Measurements from ENCODE around the gene DAAM1. TPM values are rescaled to one million over a fixed set of nuclear protein-coding genes. Genes with fewer than 3 reads are reported as not detected.

DAAM1 gene
- polyA plus RNA-seq, 1 of the 3 experiments (the other 2 are of a cell fraction) = 5.1 TPM

DNA sequence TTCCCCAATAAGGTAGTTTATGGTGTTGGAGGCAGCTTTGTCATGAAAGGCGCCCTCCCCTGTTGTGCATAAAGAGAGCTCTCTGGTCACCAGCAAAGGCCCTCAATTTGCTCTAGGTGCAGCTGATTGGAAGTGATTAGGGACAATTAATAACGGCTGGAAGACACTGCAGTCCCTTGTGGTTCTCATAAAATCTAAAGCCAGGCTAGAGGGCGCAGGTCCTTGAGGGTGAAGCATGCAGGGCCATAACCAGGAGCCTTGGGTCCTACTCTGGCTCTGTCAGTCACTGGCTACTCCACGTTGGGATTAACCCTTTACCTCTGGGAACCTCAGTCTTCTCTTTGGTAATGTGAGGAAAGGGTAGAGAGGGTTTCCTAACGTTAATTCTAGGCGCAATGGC, 1.9 kb downstream of the DAAM1 start:
- Histone ChIP-seq H2AFZ (ENCODE audit: low read depth) (peak overlapping the region; percentile 90), H3K9me3 (no peaks in the 10 kb centered on the region), H4K20me1 (ENCODE audit: insufficient read depth) (no peaks in the 10 kb centered on the region), H3K27ac (ENCODE audit: low read depth in 2 of 2, low read length in 1 of 2) (peak overlapping the region; percentile 71 to 92), H3K4me1 (ENCODE audit: control insufficient read depth in 1 of 2, insufficient read depth in 2 of 2, low read depth in 1 of 2, low read length in 1 of 2) (peaks cover 0 to 13% of the 10 kb centered on the region in 2 experiments; a peak in 2 of 4 replicates), H3K9me2 (no peaks in the 10 kb centered on the region), H3F3A (replicated peaks; ENCODE audit: insufficient read depth) (peaks cover 4% of the 10 kb centered on the region), H3K36me3 (replicated peaks in 1 of 2; ENCODE audit: control insufficient read depth in 1 of 2, insufficient read depth in 2 of 2, low read length in 1 of 2) (no peaks in the 10 kb centered on the region), H3K27me3 (ENCODE audit: insufficient read depth) (no peaks in the 10 kb centered on the region), H3K9ac (peak overlapping the region; percentile 92), H3K4me3 (ENCODE audit: low read depth in 2 of 2, low read length in 1 of 2) (peak overlapping the region; percentile 95 to 99), H3K4me2 (peak overlapping the region; percentile 93), H3K79me2 (ENCODE audit: insufficient read depth) (peaks cover 58% of the 10 kb centered on the region)
- 43% methylated on average over 6 of the region's 6 CpGs for WGBS (ENCODE audit: low lambda C conversion rate)
- CTCF ChIA-PET = interaction anchor here (0.8 to 1.7 kb wide), 7 partner anchors 11 to 292 kb away, joined by 3 to 6 read pairs (median 4); no protein-coding TSS in a partner anchor
- DNase-seq = peak; percentile 58
- POLR2A ChIA-PET = no interaction called here
- TF ChIP-seq, protein P1, sequence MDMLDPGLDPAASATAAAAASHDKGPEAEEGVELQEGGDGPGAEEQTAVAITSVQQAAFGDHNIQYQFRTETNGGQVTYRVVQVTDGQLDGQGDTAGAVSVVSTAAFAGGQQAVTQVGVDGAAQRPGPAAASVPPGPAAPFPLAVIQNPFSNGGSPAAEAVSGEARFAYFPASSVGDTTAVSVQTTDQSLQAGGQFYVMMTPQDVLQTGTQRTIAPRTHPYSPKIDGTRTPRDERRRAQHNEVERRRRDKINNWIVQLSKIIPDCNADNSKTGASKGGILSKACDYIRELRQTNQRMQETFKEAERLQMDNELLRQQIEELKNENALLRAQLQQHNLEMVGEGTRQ (IDR thresholded peaks at IDR 0.05; ENCODE audit: borderline replicate concordance, low read depth, low read length) = no peak
- TF ChIP-seq GATA2 (CRISPR knock-in tag; IDR thresholded peaks at IDR 0.05) (peak; percentile 55), MXI1 (IDR thresholded peaks at IDR 0.05; ENCODE audit: low read depth, low read length) (peak; percentile 32; the same call in 1 of the 2 replicates), RAD21 (IDR thresholded peaks at IDR 0.05; ENCODE audit: low read length) (peak; percentile 41; the same call in 1 of the 2 replicates), YY1 (IDR thresholded peaks at IDR 0.05; ENCODE audit: low read depth) (no peak), TAF1 (IDR thresholded peaks at IDR 0.05; ENCODE audit: borderline replicate concordance, low read depth, low read length) (no peak), NFIC (IDR thresholded peaks at IDR 0.05; ENCODE audit: borderline replicate concordance) (no peak), EZH2phosphoT487 (IDR thresholded peaks at IDR 0.05; ENCODE audit: borderline replicate concordance, low read depth) (no peak), POLR2AphosphoS5 (IDR thresholded peaks at IDR 0.05; ENCODE audit: low read depth, low read length) (no peak), RFX5 (IDR thresholded peaks at IDR 0.05; ENCODE audit: low read length) (no peak), NRF1 (IDR thresholded peaks at IDR 0.05; ENCODE audit: low read depth, low read length) (no peak)
- TF ChIP-seq, protein P2, sequence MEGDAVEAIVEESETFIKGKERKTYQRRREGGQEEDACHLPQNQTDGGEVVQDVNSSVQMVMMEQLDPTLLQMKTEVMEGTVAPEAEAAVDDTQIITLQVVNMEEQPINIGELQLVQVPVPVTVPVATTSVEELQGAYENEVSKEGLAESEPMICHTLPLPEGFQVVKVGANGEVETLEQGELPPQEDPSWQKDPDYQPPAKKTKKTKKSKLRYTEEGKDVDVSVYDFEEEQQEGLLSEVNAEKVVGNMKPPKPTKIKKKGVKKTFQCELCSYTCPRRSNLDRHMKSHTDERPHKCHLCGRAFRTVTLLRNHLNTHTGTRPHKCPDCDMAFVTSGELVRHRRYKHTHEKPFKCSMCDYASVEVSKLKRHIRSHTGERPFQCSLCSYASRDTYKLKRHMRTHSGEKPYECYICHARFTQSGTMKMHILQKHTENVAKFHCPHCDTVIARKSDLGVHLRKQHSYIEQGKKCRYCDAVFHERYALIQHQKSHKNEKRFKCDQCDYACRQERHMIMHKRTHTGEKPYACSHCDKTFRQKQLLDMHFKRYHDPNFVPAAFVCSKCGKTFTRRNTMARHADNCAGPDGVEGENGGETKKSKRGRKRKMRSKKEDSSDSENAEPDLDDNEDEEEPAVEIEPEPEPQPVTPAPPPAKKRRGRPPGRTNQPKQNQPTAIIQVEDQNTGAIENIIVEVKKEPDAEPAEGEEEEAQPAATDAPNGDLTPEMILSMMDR (IDR thresholded peaks at IDR 0.05) = peak; percentile 35; the same call in 1 of the 2 replicates

DNA sequence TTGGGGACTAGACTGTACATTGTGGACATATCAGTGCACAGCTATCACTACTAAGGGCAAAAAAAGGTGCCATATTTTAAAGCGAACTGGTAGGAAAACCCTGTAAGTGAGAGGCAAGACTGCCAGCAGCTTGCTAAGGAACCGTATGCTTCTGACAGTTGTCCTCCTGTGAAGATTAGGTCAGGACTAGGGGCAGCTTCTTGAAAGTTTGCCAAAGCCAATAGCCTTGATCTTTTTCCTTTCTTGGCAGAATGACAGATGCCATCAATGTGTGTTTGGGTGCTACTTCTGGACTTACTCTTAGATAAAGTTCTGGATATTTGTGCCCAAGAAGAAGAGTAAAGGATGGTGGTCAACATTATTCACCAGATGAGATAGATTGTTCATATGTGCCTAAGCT, 7.4 kb downstream of the DAAM1 start:
- H3K79me2 ChIP-seq (ENCODE audit: insufficient read depth) = peaks cover 73% of the 10 kb centered on the region
- ChIA-PET CTCF (interaction anchor here (0.7 kb wide), 1 partner anchor 228 kb away, joined by 3 read pairs; no protein-coding TSS in a partner anchor), POLR2A (interaction anchor here (0.8 kb wide), 1 partner anchor 1149 kb away, joined by 3 read pairs; no protein-coding TSS in a partner anchor)
- H4K20me1 ChIP-seq (ENCODE audit: insufficient read depth) = no peaks in the 10 kb centered on the region
- no peak overlapping the region for H3K4me3 ChIP-seq (ENCODE audit: low read depth in 2 of 2, low read length in 1 of 2)
- no peaks in the 10 kb centered on the region for H3K36me3 ChIP-seq (replicated peaks in 1 of 2; ENCODE audit: control insufficient read depth in 1 of 2, insufficient read depth in 2 of 2, low read length in 1 of 2)
- no peaks in the 10 kb centered on the region for H3K9me3 ChIP-seq
- no peak for DNase-seq
- H3K4me1 ChIP-seq (ENCODE audit: control insufficient read depth in 1 of 2, insufficient read depth in 2 of 2, low read depth in 1 of 2, low read length in 1 of 2) = peaks cover 0 to under 1% of the 10 kb centered on the region in 2 experiments; a peak in 2 of 4 replicates
- no peak overlapping the region for H3K9ac ChIP-seq
- no peaks in the 10 kb centered on the region for H3F3A ChIP-seq (replicated peaks; ENCODE audit: insufficient read depth)
- 86% methylated on average over 2 of the region's 2 CpGs for WGBS (ENCODE audit: low lambda C conversion rate)
- H3K4me2 ChIP-seq = no peak overlapping the region
- no peak overlapping the region for H2AFZ ChIP-seq (ENCODE audit: low read depth)
- no peaks in the 10 kb centered on the region for H3K9me2 ChIP-seq
- no peaks in the 10 kb centered on the region for H3K27me3 ChIP-seq (ENCODE audit: insufficient read depth)
- H3K27ac ChIP-seq (ENCODE audit: low read depth in 2 of 2, low read length in 1 of 2) = no peak overlapping the region
- TF ChIP-seq RFX5 (IDR thresholded peaks at IDR 0.05; ENCODE audit: low read length) (no peak), TAF1 (IDR thresholded peaks at IDR 0.05; ENCODE audit: borderline replicate concordance, low read depth, low read length) (no peak), GATA2 (CRISPR knock-in tag; IDR thresholded peaks at IDR 0.05) (no peak), ELF1 (IDR thresholded peaks at IDR 0.05) (no peak), GABPA (IDR thresholded peaks at IDR 0.05; ENCODE audit: low read depth) (no peak), TEAD4 (IDR thresholded peaks at IDR 0.05; ENCODE audit: borderline replicate concordance, insufficient read depth) (no peak), NFIC (IDR thresholded peaks at IDR 0.05; ENCODE audit: borderline replicate concordance) (no peak), FOXJ3 (CRISPR knock-in tag; IDR thresholded peaks at IDR 0.05) (no peak)
- TF ChIP-seq, protein P1 (IDR thresholded peaks at IDR 0.05; ENCODE audit: borderline replicate concordance, low read depth, low read length) = no peak
- TF ChIP-seq, protein P2 (IDR thresholded peaks at IDR 0.05) = no peak
- TF ChIP-seq, protein P3, sequence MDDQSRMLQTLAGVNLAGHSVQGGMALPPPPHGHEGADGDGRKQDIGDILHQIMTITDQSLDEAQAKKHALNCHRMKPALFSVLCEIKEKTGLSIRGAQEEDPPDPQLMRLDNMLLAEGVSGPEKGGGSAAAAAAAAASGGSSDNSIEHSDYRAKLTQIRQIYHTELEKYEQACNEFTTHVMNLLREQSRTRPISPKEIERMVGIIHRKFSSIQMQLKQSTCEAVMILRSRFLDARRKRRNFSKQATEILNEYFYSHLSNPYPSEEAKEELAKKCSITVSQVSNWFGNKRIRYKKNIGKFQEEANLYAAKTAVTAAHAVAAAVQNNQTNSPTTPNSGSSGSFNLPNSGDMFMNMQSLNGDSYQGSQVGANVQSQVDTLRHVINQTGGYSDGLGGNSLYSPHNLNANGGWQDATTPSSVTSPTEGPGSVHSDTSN (IDR thresholded peaks at IDR 0.05) = no peak
- TF ChIP-seq, protein P4, sequence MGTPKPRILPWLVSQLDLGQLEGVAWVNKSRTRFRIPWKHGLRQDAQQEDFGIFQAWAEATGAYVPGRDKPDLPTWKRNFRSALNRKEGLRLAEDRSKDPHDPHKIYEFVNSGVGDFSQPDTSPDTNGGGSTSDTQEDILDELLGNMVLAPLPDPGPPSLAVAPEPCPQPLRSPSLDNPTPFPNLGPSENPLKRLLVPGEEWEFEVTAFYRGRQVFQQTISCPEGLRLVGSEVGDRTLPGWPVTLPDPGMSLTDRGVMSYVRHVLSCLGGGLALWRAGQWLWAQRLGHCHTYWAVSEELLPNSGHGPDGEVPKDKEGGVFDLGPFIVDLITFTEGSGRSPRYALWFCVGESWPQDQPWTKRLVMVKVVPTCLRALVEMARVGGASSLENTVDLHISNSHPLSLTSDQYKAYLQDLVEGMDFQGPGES (IDR thresholded peaks at IDR 0.05; ENCODE audit: low read depth, low read length) = no peak
